Thyroid gland (tissue), 4 donors: ENCODE results near the gene CPS1.

Experiments
- CTCF ChIP-seq, 6 experiments: fragments of 200-600 bp in 3 of 6; fragments of 450-650 bp in 3 of 6; sonication (generic) in 3 of 6; IDR thresholded peaks; one replicate each; pipeline ENCODE4 v1.5.1; 2016 to 2019; ENCODE audit warnings: antibody characterized with exemption in 6 of 6, mild to moderate bottlenecking in 2 of 6, inconsistent platforms in 1 of 6, moderate library complexity in 1 of 6
- POLR2A ChIP-seq, 2 donors: fragments of 450-650 bp; IDR thresholded peaks; one replicate each; pipeline ENCODE4 v1.6.1; 2017; ENCODE audit warnings: antibody characterized with exemption in 2 of 2, mild to moderate bottlenecking in 2 of 2, moderate library complexity in 1 of 2

DNA sequence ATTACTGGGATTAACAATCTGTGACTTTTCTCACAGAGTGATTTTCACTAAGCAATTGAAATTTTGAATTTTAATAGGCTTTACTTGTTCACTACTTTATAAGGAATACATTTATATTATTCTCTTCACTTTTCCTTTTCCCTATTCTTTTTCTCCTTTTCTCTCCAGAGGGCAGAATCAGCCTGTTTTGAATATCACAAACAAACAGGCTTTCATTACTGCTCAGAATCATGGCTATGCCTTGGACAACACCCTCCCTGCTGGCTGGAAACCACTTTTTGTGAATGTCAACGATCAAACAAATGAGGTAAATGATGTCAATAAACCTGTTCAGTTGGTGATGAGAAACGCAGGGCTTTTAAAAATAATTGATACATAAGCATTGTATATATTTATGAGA lies 35.3 kb downstream of the CPS1 start:
- TF ChIP-seq CTCF (IDR thresholded peaks at IDR 0.05) (no peak), POLR2A (IDR thresholded peaks at IDR 0.05) (no peak)
